ENCODE data around the gene TFAP2B.

TFAP2B gene

DNA sequence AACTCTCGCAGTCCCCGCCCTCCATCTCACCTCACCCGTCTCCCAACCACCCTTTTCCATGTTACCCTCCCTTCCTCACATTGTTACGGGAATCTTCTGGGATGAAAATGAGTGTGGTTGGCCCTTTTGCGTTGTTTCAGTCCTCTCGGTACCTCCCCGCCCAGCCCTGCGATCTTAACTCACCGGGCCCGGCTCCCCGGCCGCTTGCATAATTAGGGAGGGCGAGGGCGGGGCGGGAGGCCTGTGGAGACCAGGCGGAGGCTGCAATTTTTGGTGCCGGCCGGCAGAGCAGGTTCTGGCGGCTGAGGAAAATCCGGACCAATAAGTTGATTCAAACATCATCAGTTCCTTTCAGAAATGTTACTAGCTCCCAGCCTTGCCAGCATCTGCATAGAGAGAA, 25.2 kb downstream of the TFAP2B start:
- Histone ChIP-seq H3K27me3 (ENCODE audit: control insufficient read depth, insufficient read depth, low read length) (peaks cover 20% of the 10 kb centered on the region), H3K9ac (ENCODE audit: low read length) (no peak overlapping the region), H3K36me3 (ENCODE audit: control insufficient read depth, insufficient read depth, low read length) (no peaks in the 10 kb centered on the region), H3K27ac (ENCODE audit: low read depth, low read length) (no peak overlapping the region), H3K4me1 (ENCODE audit: control insufficient read depth, insufficient read depth, low read length) (no peaks in the 10 kb centered on the region), H3K4me3 (ENCODE audit: low read length) (no peak overlapping the region)

GRCh38 chr6:50845499-50846143, 26.9 kb downstream of the TFAP2B start:
- H3K27ac ChIP-seq (ENCODE audit: low read depth, low read length) = no peak overlapping the region

DNA sequence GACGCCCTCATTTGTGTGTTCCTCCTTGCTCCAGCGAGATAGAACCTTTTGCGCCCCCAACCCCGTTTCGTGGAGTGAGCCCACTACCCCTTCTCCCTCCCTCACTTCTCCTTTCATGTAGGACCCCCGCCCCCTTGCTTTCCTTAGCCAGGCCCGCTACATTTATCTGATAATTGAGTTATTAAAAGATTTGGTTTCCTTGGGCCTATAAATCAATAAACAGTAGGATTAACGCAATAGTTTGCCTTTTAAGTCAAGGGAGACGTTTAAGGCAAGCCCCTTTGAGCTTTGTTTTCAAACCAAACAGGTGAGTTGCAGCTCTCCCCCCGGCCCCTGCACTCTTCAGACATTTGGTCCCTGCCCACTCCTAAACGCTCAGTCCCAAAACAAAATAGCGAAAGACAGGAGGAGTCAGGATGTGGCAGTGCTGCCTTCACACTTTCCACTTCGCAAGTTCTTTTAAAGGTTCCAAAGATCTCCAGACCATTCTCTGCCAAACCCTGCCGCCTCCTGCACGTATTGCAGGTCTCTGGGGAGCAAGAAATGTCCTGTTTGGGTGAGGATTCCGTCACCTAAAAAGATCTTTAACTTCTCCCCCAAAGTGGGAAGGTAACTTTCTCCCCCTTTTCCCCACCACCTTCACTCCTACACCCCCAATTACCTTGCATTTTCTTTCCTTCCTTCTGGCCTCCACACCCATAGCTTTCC, 27.6 kb downstream of the TFAP2B start:
- Histone ChIP-seq H3K27ac (ENCODE audit: low read depth, low read length) (no peak overlapping the region), H3K27me3 (ENCODE audit: control insufficient read depth, insufficient read depth, low read length) (peaks cover 28% of the 10 kb centered on the region), H3K36me3 (ENCODE audit: control insufficient read depth, insufficient read depth, low read length) (no peaks in the 10 kb centered on the region), H3K4me1 (ENCODE audit: control insufficient read depth, insufficient read depth, low read length) (no peaks in the 10 kb centered on the region), H3K4me3 (ENCODE audit: low read length) (no peak overlapping the region), H3K9ac (ENCODE audit: low read length) (no peak overlapping the region)

More at GRCh38 chr6:50845499-50846143, 26.9 kb downstream of the TFAP2B start:
- no peak overlapping the region for H3K9ac ChIP-seq (ENCODE audit: low read length)
- H3K27me3 ChIP-seq (ENCODE audit: control insufficient read depth, insufficient read depth, low read length) = peaks cover 27% of the 10 kb centered on the region
- no peak overlapping the region for H3K4me3 ChIP-seq (ENCODE audit: low read length)
- no peaks in the 10 kb centered on the region for H3K36me3 ChIP-seq (ENCODE audit: control insufficient read depth, insufficient read depth, low read length)
- H3K4me1 ChIP-seq (ENCODE audit: control insufficient read depth, insufficient read depth, low read length) = no peaks in the 10 kb centered on the region

DNA sequence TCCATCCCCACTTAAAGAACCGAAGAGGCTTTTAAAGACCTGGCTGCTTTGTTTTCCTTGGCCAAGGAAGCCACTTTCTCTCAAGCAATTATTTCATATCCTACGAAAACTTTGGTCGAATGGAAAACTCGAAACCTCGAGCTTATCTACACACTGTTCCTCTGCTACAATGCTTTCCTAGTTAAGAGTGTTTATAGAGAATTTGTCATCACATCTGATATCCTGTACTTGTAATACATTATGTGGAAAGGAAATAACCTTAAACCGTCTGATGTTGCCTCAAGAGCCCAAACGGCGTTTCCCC, 28.1 kb downstream of the TFAP2B start:
- no peaks in the 10 kb centered on the region for H3K36me3 ChIP-seq (ENCODE audit: control insufficient read depth, insufficient read depth, low read length)
- no peaks in the 10 kb centered on the region for H3K4me1 ChIP-seq (ENCODE audit: control insufficient read depth, insufficient read depth, low read length)
- peaks cover 29% of the 10 kb centered on the region for H3K27me3 ChIP-seq (ENCODE audit: control insufficient read depth, insufficient read depth, low read length)
- H3K4me3 ChIP-seq (ENCODE audit: low read length) = no peak overlapping the region
- H3K9ac ChIP-seq (ENCODE audit: low read length) = no peak overlapping the region
- H3K27ac ChIP-seq (ENCODE audit: low read depth, low read length) = no peak overlapping the region

DNA sequence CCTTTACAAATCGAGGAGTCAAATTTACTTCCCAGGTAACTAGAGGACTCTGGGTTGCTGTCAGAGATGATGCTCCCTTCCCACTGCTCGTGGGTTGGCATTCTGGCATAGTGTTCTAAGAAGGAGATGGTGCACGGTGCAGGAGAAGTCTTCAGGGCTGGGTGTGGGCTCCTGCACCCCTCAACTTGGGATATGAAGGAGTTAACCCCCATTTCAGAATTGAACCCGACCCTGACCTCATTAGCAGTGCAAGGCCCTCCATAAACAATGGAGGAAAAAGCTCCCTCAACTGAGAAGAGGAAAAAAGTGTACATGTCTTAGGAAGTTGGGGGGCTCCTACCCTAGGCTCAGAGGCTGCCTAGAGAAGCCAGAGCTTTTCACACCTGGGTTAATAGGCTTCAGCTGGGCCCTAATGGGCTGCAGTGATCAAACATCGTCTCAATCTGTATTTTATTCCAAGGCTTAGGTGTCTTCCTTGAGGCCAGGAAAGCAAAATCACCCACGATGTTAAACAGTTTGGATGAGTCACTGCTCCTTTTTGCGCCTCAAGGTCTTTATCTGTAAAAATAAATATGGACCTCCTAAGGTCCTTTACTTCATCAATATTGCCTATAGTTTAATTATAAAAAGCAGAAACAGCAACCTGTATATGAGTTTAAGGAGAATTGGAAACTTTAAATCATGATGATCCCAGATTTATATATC, 29.4 kb downstream of the TFAP2B start:
- peaks cover 24% of the 10 kb centered on the region for H3K27me3 ChIP-seq (ENCODE audit: control insufficient read depth, insufficient read depth, low read length)
- no peaks in the 10 kb centered on the region for H3K36me3 ChIP-seq (ENCODE audit: control insufficient read depth, insufficient read depth, low read length)

GRCh38 chr6:50848989-50849795, 30.5 kb downstream of the TFAP2B start:
- no peaks in the 10 kb centered on the region for H3K4me1 ChIP-seq (ENCODE audit: control insufficient read depth, insufficient read depth, low read length)

More for the DNA sequence above, 29.4 kb downstream of the TFAP2B start:
- Histone ChIP-seq H3K27ac (ENCODE audit: low read depth, low read length) (no peak overlapping the region), H3K4me1 (ENCODE audit: control insufficient read depth, insufficient read depth, low read length) (no peaks in the 10 kb centered on the region), H3K9ac (ENCODE audit: low read length) (no peak overlapping the region), H3K4me3 (ENCODE audit: low read length) (no peak overlapping the region)

DNA sequence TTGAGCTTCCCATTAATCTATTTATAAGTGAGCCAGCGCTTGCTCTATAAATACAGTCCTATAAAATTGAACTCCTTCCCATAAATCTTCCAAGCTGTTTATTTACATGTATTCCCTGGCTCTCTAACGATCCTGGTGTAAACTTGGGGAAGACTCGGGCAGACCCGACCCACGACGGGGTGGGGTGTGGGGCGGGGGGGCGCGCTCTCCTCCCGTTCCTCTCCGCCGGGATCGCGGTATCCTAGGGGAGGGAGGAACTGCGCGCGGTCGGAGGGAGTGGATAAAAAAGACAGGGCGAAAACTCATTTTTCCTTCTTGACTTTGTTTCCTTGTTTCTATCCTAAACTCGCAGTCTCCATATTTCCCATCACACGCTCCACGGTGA, 31.1 kb downstream of the TFAP2B start:
- no peaks in the 10 kb centered on the region for H3K4me1 ChIP-seq (ENCODE audit: control insufficient read depth, insufficient read depth, low read length)
- no peak overlapping the region for H3K27ac ChIP-seq (ENCODE audit: low read depth, low read length)
- H3K4me3 ChIP-seq (ENCODE audit: low read length) = peak overlapping the region; percentile 49
- H3K27me3 ChIP-seq (ENCODE audit: control insufficient read depth, insufficient read depth, low read length) = peaks cover 22% of the 10 kb centered on the region
- no peak overlapping the region for H3K9ac ChIP-seq (ENCODE audit: low read length)
- no peaks in the 10 kb centered on the region for H3K36me3 ChIP-seq (ENCODE audit: control insufficient read depth, insufficient read depth, low read length)

More at GRCh38 chr6:50848989-50849795, 30.5 kb downstream of the TFAP2B start:
- Histone ChIP-seq H3K36me3 (ENCODE audit: control insufficient read depth, insufficient read depth, low read length) (no peaks in the 10 kb centered on the region), H3K27ac (ENCODE audit: low read depth, low read length) (no peak overlapping the region), H3K4me3 (ENCODE audit: low read length) (no peak overlapping the region), H3K9ac (ENCODE audit: low read length) (no peak overlapping the region), H3K27me3 (ENCODE audit: control insufficient read depth, insufficient read depth, low read length) (peaks cover 22% of the 10 kb centered on the region)

- no peak overlapping the region for H3K27ac ChIP-seq (ENCODE audit: low read depth, low read length)
- H3K27me3 ChIP-seq (ENCODE audit: control insufficient read depth, insufficient read depth, low read length) = peaks cover 21% of the 10 kb centered on the region
- H3K4me3 ChIP-seq (ENCODE audit: low read length) = peak overlapping the region; percentile 49
- no peaks in the 10 kb centered on the region for H3K4me1 ChIP-seq (ENCODE audit: control insufficient read depth, insufficient read depth, low read length)
- no peaks in the 10 kb centered on the region for H3K36me3 ChIP-seq (ENCODE audit: control insufficient read depth, insufficient read depth, low read length)
- no peak overlapping the region for H3K9ac ChIP-seq (ENCODE audit: low read length)
Measured at GRCh38 chr6:50850223-50851048, 31.8 kb downstream of the TFAP2B start.

- H3K4me3 ChIP-seq (ENCODE audit: low read length) = no peak overlapping the region
- H3K27ac ChIP-seq (ENCODE audit: low read depth, low read length) = no peak overlapping the region
- H3K4me1 ChIP-seq (ENCODE audit: control insufficient read depth, insufficient read depth, low read length) = no peaks in the 10 kb centered on the region
- no peak overlapping the region for H3K9ac ChIP-seq (ENCODE audit: low read length)
- H3K36me3 ChIP-seq (ENCODE audit: control insufficient read depth, insufficient read depth, low read length) = no peaks in the 10 kb centered on the region
- H3K27me3 ChIP-seq (ENCODE audit: control insufficient read depth, insufficient read depth, low read length) = peaks cover 14% of the 10 kb centered on the region
Measured at GRCh38 chr6:50851049-50851845, 32.6 kb downstream of the TFAP2B start.

DNA sequence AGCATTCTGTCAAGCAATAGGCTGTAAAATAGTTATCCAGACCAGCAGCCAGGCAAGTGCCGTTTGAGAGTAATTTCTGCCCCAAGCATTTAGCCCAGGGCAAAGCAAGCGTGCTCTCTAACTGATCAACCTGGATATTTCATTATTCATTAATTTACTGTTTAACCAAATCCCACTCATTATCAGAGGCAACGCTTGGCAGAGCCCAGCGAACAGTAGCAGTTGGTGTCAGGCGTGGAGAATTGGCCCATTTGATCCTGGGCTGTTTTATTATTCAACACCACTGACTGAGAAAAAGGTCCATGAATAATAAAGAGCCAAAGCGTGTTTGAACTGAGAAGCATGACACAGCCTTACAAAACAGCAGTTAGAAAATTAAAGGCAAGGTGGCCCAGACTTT, 35.3 kb downstream of the TFAP2B start:
- Histone ChIP-seq H3K9ac (ENCODE audit: low read length) (no peak overlapping the region), H3K4me1 (ENCODE audit: control insufficient read depth, insufficient read depth, low read length) (no peaks in the 10 kb centered on the region), H3K27me3 (ENCODE audit: control insufficient read depth, insufficient read depth, low read length) (peaks cover 10% of the 10 kb centered on the region), H3K36me3 (ENCODE audit: control insufficient read depth, insufficient read depth, low read length) (no peaks in the 10 kb centered on the region), H3K4me3 (ENCODE audit: low read length) (no peak overlapping the region), H3K27ac (ENCODE audit: low read depth, low read length) (no peak overlapping the region)

- Histone ChIP-seq H3K27ac (ENCODE audit: low read depth, low read length) (no peak overlapping the region), H3K27me3 (ENCODE audit: control insufficient read depth, insufficient read depth, low read length) (no peaks in the 10 kb centered on the region), H3K36me3 (ENCODE audit: control insufficient read depth, insufficient read depth, low read length) (no peaks in the 10 kb centered on the region), H3K9ac (ENCODE audit: low read length) (no peak overlapping the region), H3K4me3 (ENCODE audit: low read length) (no peak overlapping the region), H3K4me1 (ENCODE audit: control insufficient read depth, insufficient read depth, low read length) (no peaks in the 10 kb centered on the region)
Measured at GRCh38 chr6:50861692-50862091, 43.0 kb downstream of the TFAP2B start.
